Measurements from ENCODE around the gene AMOT.

- no peak for TF ChIP-seq CTCF (IDR thresholded peaks at IDR 0.05)
- TF ChIP-seq POLR2AphosphoS5 (IDR thresholded peaks at IDR 0.05; ENCODE audit: low read depth, low read length), result no peak
- TF ChIP-seq TCF7L2 (IDR thresholded peaks at IDR 0.05; ENCODE audit: low read depth, low read length), result no peak
- TF ChIP-seq SIN3A (IDR thresholded peaks at IDR 0.05; ENCODE audit: borderline replicate concordance, insufficient read depth, low read depth, low read length), result no peak
Measured at GRCh38 chrX:112746812-112747595, 93.6 kb downstream of the AMOT start.

All from Panc1 (cell line).